ENCODE results near the gene SH3YL1.

- TF ChIP-seq CTCF (IDR thresholded peaks at IDR 0.05), result peak in 2 of 3 donors; percentile 58 to 64
- TF ChIP-seq POLR2AphosphoS5 (IDR thresholded peaks at IDR 0.05), result no peak
Observed at GRCh38 chr2:290090-290722, 26.4 kb upstream of the SH3YL1 start.

Data from breast epithelium (tissue), 3 donors.